Panc1 (cell line): ENCODE data around the gene PER3. TPM values are rescaled to one million over a fixed set of nuclear protein-coding genes. Genes with fewer than 3 reads are reported as not detected.

Experiments
- ATAC-seq: fragments of 200-7000 bp; cut with Tn5 transposase; 2 replicates; pipeline ENCODE4 v1.9.1; 2020; ENCODE audit warnings: mild to moderate bottlenecking, moderate library complexity
- BruUV-seq: library from RNA; stranded (reverse); fragments of 400-500 nt; replicated peaks from 2 replicates; lab custom pipeline; 2021; lab: Mats Ljungman, UMichigan
- CTCF ChIA-PET: fragments of 300-600 bp; sonication (Branson Sonifier 250); formaldehyde crosslinking; loops from one replicate; lab custom pipeline; 2022; ENCODE audit warnings: antibody characterized with exemption; lab: Charles Lee
- POLR2A ChIA-PET: fragments of 300-600 bp; sonication (Branson Sonifier 250); formaldehyde crosslinking; loops from one replicate; lab custom pipeline; 2022; ENCODE audit warnings: antibody characterized with exemption; lab: Charles Lee
- DNase-seq: peaks from one replicate; pipeline ENCODE4 v3.0.0-alpha.2; 2010; ENCODE audit warnings: low read depth, low spot score
- H3K27ac ChIP-seq: 2 replicates; pipeline ENCODE4 v1.5.1; 2011; ENCODE audit warnings: mild to moderate bottlenecking, low read length, inconsistent platforms
- H3K27me3 ChIP-seq: fragments of 200-500 bp; sonication (Bioruptor generic); 2 replicates; pipeline ENCODE4 v1.6.0; 2014; ENCODE audit warnings: low read length, inconsistent platforms; ENCODE audit not compliant: control insufficient read depth, insufficient read depth
- H3K36me3 ChIP-seq: fragments of 200-500 bp; sonication (Bioruptor generic); 2 replicates; pipeline ENCODE4 v1.5.1; 2014; ENCODE audit warnings: inconsistent platforms, mild to moderate bottlenecking, low read length, moderate library complexity; ENCODE audit not compliant: control insufficient read depth, insufficient read depth
- H3K4me1 ChIP-seq: 2 replicates; pipeline ENCODE4 v1.5.1; 2011; ENCODE audit warnings: inconsistent platforms, mild to moderate bottlenecking, low read length, moderate library complexity; ENCODE audit not compliant: control insufficient read depth, insufficient read depth
- H3K4me3 ChIP-seq, 2 experiments: 2 replicates each; pipeline ENCODE4 v1.5.1; 2011 to 2012; ENCODE audit warnings: low read depth in 2 of 2, low read length in 2 of 2, mild to moderate bottlenecking in 2 of 2, inconsistent platforms in 1 of 2, moderate library complexity in 1 of 2
- H3K9me3 ChIP-seq: fragments of 200-500 bp; sonication (Bioruptor generic); 2 replicates; pipeline ENCODE4 v1.5.1; 2014; ENCODE audit warnings: low read depth, mild to moderate bottlenecking, inconsistent platforms, low read length, moderate library complexity; ENCODE audit not compliant: control insufficient read depth, insufficient read depth
- CTCF ChIP-seq: fragments of 450-650 bp; IDR thresholded peaks from 2 replicates; pipeline ENCODE4 v1.5.1; 2017; ENCODE audit warnings: mild to moderate bottlenecking
- POLR2AphosphoS5 ChIP-seq: IDR thresholded peaks from 2 replicates; pipeline ENCODE4 v1.6.1; 2012; ENCODE audit warnings: mild to moderate bottlenecking, low read depth, low read length, moderate library complexity
- REST ChIP-seq, 2 experiments: IDR thresholded peaks; 2 replicates each; pipeline ENCODE4 v1.6.1; 2011 to 2012; ENCODE audit warnings: low read depth in 2 of 2, control low read depth in 1 of 2, low read length in 1 of 2, mild to moderate bottlenecking in 1 of 2, moderate library complexity in 1 of 2; ENCODE audit not compliant: insufficient read depth in 1 of 2
- SIN3A ChIP-seq: IDR thresholded peaks from 2 replicates; pipeline ENCODE4 v1.6.1; 2012; ENCODE audit warnings: low read depth, mild to moderate bottlenecking, low read length, moderate library complexity, borderline replicate concordance; ENCODE audit not compliant: insufficient read depth
- TCF7L2 ChIP-seq: IDR thresholded peaks from 2 replicates; pipeline ENCODE4 v1.6.1; 2011; ENCODE audit warnings: mild to moderate bottlenecking, low read depth, low read length, inconsistent platforms
- in situ Hi-C: cut with HindIII; loops from 2 replicates; pipeline ENCODE4 v1.10.0; 2016; ENCODE audit warnings: low sequenced_read_pairs, low pct_unique_long_range_greater_than_20kb
- intact Hi-C: fragments of 100-400 bp; cut with micrococcal nuclease; formaldehyde crosslinking; loops from one replicate; pipeline ENCODE4 v1.10.0; 2022; ENCODE audit not compliant: unreplicated experiment
- total RNA-seq: library from RNA; stranded (reverse); gene quantifications from one replicate; pipeline ENCODE4 v1.2.1, GENCODE V29; 2021; ENCODE audit not compliant: unreplicated experiment

PER3 gene
- total RNA-seq, 1 experiment from 2014 or later, result 17.0 TPM

GRCh38 chr1:7847599-7847998 lies 63.5 kb downstream of the PER3 start:
- Histone ChIP-seq H3K36me3 (no peaks in the 10 kb centered on the region), H3K4me1 (no peaks in the 10 kb centered on the region), H3K27me3 (no peaks in the 10 kb centered on the region), H3K4me3 (no peak overlapping the region), H3K9me3 (no peaks in the 10 kb centered on the region), H3K27ac (no peak overlapping the region)
- TF ChIP-seq POLR2AphosphoS5 (no peak), CTCF (no peak), REST (IDR thresholded peaks at IDR 0.05; ENCODE audit: insufficient read depth in 1 of 2, low read depth in 2 of 2, low read length in 1 of 2) (no peak), TCF7L2 (no peak), SIN3A (no peak)
- in situ Hi-C loops (no loop called here), intact Hi-C loops (no loop called here)
- ChIA-PET CTCF (no interaction called here), POLR2A (interaction anchor here (0.6 kb wide), 1 partner anchor 66 kb away, joined by 3 read pairs; no protein-coding TSS in a partner anchor)
- ATAC-seq, result no peak
- DNase-seq, result no peak
- BruUV-seq, result no TSS peak

GRCh38 chr1:7850786-7851185 lies 66.7 kb downstream of the PER3 start:
- Histone ChIP-seq H3K9me3 (no peaks in the 10 kb centered on the region), H3K27ac (no peak overlapping the region), H3K4me1 (no peaks in the 10 kb centered on the region), H3K36me3 (no peaks in the 10 kb centered on the region), H3K27me3 (no peaks in the 10 kb centered on the region), H3K4me3 (no peak overlapping the region)
- intact Hi-C loops (no loop called here), in situ Hi-C loops (no loop called here)
- TF ChIP-seq TCF7L2 (no peak), CTCF (no peak), SIN3A (no peak), POLR2AphosphoS5 (no peak), REST (IDR thresholded peaks at IDR 0.05; ENCODE audit: insufficient read depth in 1 of 2, low read depth in 2 of 2, low read length in 1 of 2) (no peak)
- ChIA-PET CTCF (no interaction called here), POLR2A (no interaction called here)
- DNase-seq (no peak), ATAC-seq (no peak)
- no TSS peak for BruUV-seq
